GM23338 (cell line): ENCODE results near the gene SRGN. TPM values are rescaled to one million over a fixed set of nuclear protein-coding genes. Genes with fewer than 3 reads are reported as not detected.
A peak's percentile ranks its signal among the peaks of the same experiment; 100 is the strongest.

Source experiments
- ATAC-seq: fragments of 200-7000 bp; cut with Tn5 transposase; 3 replicates; pipeline ENCODE4 v1.9.1; 2020
- DNase-seq: peaks from one replicate; pipeline ENCODE4 v3.0.0-alpha.2; 2015; ENCODE audit warnings: low spot score
- H2AFZ ChIP-seq: fragments of 200-600 bp; sonication (generic); 2 replicates; pipeline ENCODE4 v1.8.0; 2016; ENCODE audit warnings: antibody characterized with exemption, mild to moderate bottlenecking, moderate library complexity
- H3F3A ChIP-seq: fragments of 200-600 bp; sonication (generic); replicated peaks from 2 replicates; pipeline ENCODE4 v1.8.0; 2017; ENCODE audit warnings: antibody characterized with exemption, mixed run types, low read depth
- H3K27ac ChIP-seq: fragments of 200-600 bp; sonication (generic); 2 replicates; pipeline ENCODE4 v1.6.1; 2016; ENCODE audit warnings: low read depth
- H3K27me3 ChIP-seq: fragments of 200-600 bp; sonication (generic); 2 replicates; pipeline ENCODE4 v1.8.0; 2016; ENCODE audit warnings: mild to moderate bottlenecking, mixed run types, moderate library complexity; ENCODE audit not compliant: insufficient read depth
- H3K36me3 ChIP-seq: fragments of 200-600 bp; sonication (generic); 2 replicates; pipeline ENCODE4 v1.8.0; 2016; ENCODE audit warnings: mild to moderate bottlenecking; ENCODE audit not compliant: insufficient read depth
- H3K4me1 ChIP-seq: fragments of 200-600 bp; sonication (generic); 2 replicates; pipeline ENCODE4 v1.8.0; 2016; ENCODE audit warnings: mild to moderate bottlenecking, moderate library complexity; ENCODE audit not compliant: insufficient read depth
- H3K4me2 ChIP-seq: fragments of 200-600 bp; sonication (generic); 2 replicates; pipeline ENCODE4 v1.7.1; 2017; ENCODE audit warnings: mixed run types
- H3K4me3 ChIP-seq: fragments of 200-600 bp; sonication (generic); 2 replicates; pipeline ENCODE4 v1.6.1; 2016; ENCODE audit warnings: mixed run types
- H3K79me2 ChIP-seq: fragments of 200-600 bp; sonication (generic); replicated peaks from 2 replicates; pipeline ENCODE4 v1.8.0; 2017; ENCODE audit warnings: mild to moderate bottlenecking; ENCODE audit not compliant: insufficient read depth
- H3K9me2 ChIP-seq: fragments of 200-600 bp; sonication (generic); 2 replicates; pipeline ENCODE4 v1.8.0; 2017; ENCODE audit not compliant: insufficient read depth
- H4K20me1 ChIP-seq: fragments of 200-600 bp; sonication (generic); replicated peaks from 2 replicates; pipeline ENCODE4 v1.8.0; 2017; ENCODE audit warnings: mild to moderate bottlenecking; ENCODE audit not compliant: insufficient read depth
- H3K27ac Mint-ChIP-seq: 2 replicates; pipeline ENCODE4 v1.8.0; 2020; ENCODE audit warnings: inconsistent platforms, mild to moderate bottlenecking, moderate library complexity, mixed read lengths
- H3K27me3 Mint-ChIP-seq: 3 replicates; pipeline ENCODE4 v1.8.0; 2022; ENCODE audit warnings: low read depth, mild to moderate bottlenecking, moderate library complexity, mixed read lengths, inconsistent platforms; ENCODE audit not compliant: insufficient read depth, poor library complexity
- H3K36me3 Mint-ChIP-seq: 3 replicates; pipeline ENCODE4 v1.8.0; 2021; ENCODE audit warnings: low read depth, mild to moderate bottlenecking, inconsistent platforms, moderate library complexity, mixed read lengths
- H3K4me1 Mint-ChIP-seq: 3 replicates; pipeline ENCODE4 v1.8.0; 2020; ENCODE audit warnings: mild to moderate bottlenecking, inconsistent platforms, mixed read lengths
- H3K4me3 Mint-ChIP-seq: 3 replicates; pipeline ENCODE4 v1.8.0; 2021; ENCODE audit warnings: moderate library complexity, mild to moderate bottlenecking, inconsistent platforms, mixed read lengths
- H3K9me3 Mint-ChIP-seq: 3 replicates; pipeline ENCODE4 v1.8.0; 2020; ENCODE audit warnings: moderate library complexity, mild to moderate bottlenecking, inconsistent platforms, mixed read lengths
- CREB1 ChIP-seq: fragments of 250-450 bp; sonication (Bioruptor Pico); IDR thresholded peaks from 2 replicates; pipeline ENCODE4 v1.5.0; 2020; ENCODE audit warnings: low read depth, mild to moderate bottlenecking, moderate library complexity
- EZH2 ChIP-seq: fragments of 200-600 bp; sonication (generic); IDR thresholded peaks from one replicate; pipeline ENCODE4 v1.8.0; 2017; ENCODE audit warnings: antibody characterized with exemption, mild to moderate bottlenecking, low read depth; ENCODE audit not compliant: unreplicated experiment
- EZH2phosphoT487 ChIP-seq: fragments of 200-600 bp; sonication (generic); IDR thresholded peaks from one replicate; pipeline ENCODE4 v1.8.1; 2018; ENCODE audit warnings: antibody characterized with exemption; ENCODE audit not compliant: unreplicated experiment
- NANOG ChIP-seq: IDR thresholded peaks from 2 replicates; pipeline ENCODE4 v1.6.1; 2016; ENCODE audit warnings: antibody characterized with exemption, borderline replicate concordance
- POLR2AphosphoS5 ChIP-seq: IDR thresholded peaks from 2 replicates; pipeline ENCODE4 v1.6.1; 2016; ENCODE audit warnings: antibody characterized with exemption, low read depth
- STAT1 ChIP-seq: IDR thresholded peaks from one replicate; pipeline ENCODE4 v1.6.1; 2016; ENCODE audit warnings: antibody characterized with exemption; ENCODE audit not compliant: unreplicated experiment
- ZNF114 ChIP-seq: fragments of 250-450 bp; sonication (Bioruptor Pico); IDR thresholded peaks from 2 replicates; pipeline ENCODE4 v1.5.0; 2020; ENCODE audit warnings: mild to moderate bottlenecking, moderate library complexity
- ZNF331 ChIP-seq: fragments of 250-450 bp; sonication (Bioruptor Pico); IDR thresholded peaks from 2 replicates; pipeline ENCODE4 v1.5.0; 2020; ENCODE audit warnings: low read depth, mild to moderate bottlenecking, moderate library complexity
- polyA plus RNA-seq: library from polyadenylated mRNA; unstranded; fragments of >200 nt; fragmentation: Nextera tagmentation; extraction: Ambion mirVana; gene quantifications from 2 replicates; pipeline ENCODE4 v1.2.1, GENCODE V29; 2016
- total RNA-seq: library from RNA; depleted of rRNA; stranded (reverse); fragments of >200 nt; shearing (Covaris generic); gene quantifications from 2 replicates; pipeline ENCODE4 v1.2.3, GENCODE V29; 2014
- TF ChIP-seq, protein P1 (sequence below), 2 experiments: fragments of 200-600 bp in 1 of 2; sonication (generic) in 1 of 2; conservative IDR thresholded peaks; 2 replicates each; pipeline versions ENCODE4 v1.5.1 to v1.6.1; 2016 to 2017; ENCODE audit warnings: antibody characterized with exemption in 2 of 2, low read depth in 2 of 2, mild to moderate bottlenecking in 2 of 2, moderate library complexity in 1 of 2
- TF ChIP-seq, protein P2 (sequence below): fragments of 250-450 bp; sonication (Bioruptor Pico); IDR thresholded peaks from 2 replicates; pipeline ENCODE4 v1.5.0; 2020; ENCODE audit warnings: mild to moderate bottlenecking, moderate library complexity
- TF ChIP-seq, protein P3 (sequence below): IDR thresholded peaks from 2 replicates; pipeline ENCODE4 v1.6.1; 2016; ENCODE audit warnings: antibody characterized with exemption

Gene SRGN
- total and polyA plus RNA-seq, 2 experiments from 2014 or later, result not detected

DNA sequence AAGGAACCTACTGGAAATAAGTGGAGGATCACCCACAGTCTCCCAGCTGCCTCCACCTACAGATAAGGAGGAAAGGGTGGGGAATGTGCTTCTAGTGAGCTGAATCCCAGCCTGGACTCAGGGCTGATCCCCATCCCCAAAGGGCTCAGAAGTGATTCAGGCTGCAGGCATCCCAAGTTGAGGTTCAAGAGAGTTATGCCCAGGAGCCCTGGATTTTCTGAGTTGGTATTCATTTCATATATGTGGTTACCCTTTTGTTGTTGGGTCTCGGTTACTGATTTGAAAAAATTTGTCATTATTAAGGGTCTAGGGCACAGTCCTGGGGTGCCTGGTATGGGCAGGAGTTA lies 30.0 kb upstream of the SRGN start:
- DNase-seq, result no peak
- no peak overlapping the region for H3K27ac ChIP-seq
- H3K4me2 ChIP-seq, result no peak overlapping the region
- no peaks in the 10 kb centered on the region for H3K36me3 Mint-ChIP-seq
- H3F3A ChIP-seq, result no peaks in the 10 kb centered on the region
- H3K9me2 ChIP-seq, result no peaks in the 10 kb centered on the region
- no peaks in the 10 kb centered on the region for H3K79me2 ChIP-seq
- peak overlapping the region; percentile 90 for H2AFZ ChIP-seq
- no peaks in the 10 kb centered on the region for H3K36me3 ChIP-seq
- no peaks in the 10 kb centered on the region for H3K9me3 Mint-ChIP-seq
- no peak overlapping the region for H3K4me3 Mint-ChIP-seq
- H4K20me1 ChIP-seq, result no peaks in the 10 kb centered on the region
- no peak overlapping the region for H3K4me3 ChIP-seq
- H3K4me1 Mint-ChIP-seq, result peaks cover 6% of the 10 kb centered on the region
- TF ChIP-seq POLR2AphosphoS5 (no peak), STAT1 (no peak), EZH2 (no peak), ZNF114 (CRISPR knock-in tag) (no peak)
- H3K4me1 ChIP-seq, result no peaks in the 10 kb centered on the region
- ATAC-seq, result no peak
- H3K27me3 ChIP-seq, result no peaks in the 10 kb centered on the region
- H3K27ac Mint-ChIP-seq, result no peak overlapping the region
- peaks cover 9% of the 10 kb centered on the region for H3K27me3 Mint-ChIP-seq

DNA sequence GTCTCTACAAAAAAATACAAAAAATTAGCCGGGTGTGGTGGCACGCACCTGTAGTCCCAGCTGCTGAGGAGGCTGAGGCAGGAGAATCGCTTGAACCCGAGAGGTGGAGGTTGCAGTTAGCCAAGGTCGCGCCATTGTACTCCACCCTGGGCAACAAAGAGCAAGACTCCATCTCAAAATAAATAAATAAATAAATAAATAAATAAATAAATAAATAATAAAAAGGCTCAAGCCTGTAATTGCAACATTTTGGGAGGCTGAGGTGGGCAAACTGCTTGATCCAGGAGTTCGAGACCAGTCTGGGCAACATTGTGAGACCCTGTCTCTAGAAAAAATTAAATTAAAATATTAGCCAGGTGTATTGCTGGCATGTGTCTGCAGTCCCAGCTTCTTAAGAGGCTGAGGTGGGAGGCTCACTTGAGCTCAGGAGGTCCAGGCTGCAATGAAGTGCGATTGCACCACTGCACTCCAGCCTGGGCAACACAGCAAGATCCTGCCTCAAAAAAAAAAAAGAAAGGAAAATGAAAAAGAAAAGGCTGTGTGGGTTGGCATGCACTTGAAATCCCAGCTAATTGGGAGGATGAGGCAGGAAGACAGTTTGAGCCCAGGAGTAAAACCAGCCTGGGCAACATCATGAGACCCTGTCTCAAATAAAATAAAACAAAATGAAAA lies 27.6 kb upstream of the SRGN start:
- Histone ChIP-seq H3K4me3 (no peak overlapping the region), H3K79me2 (no peaks in the 10 kb centered on the region), H3K4me1 (no peaks in the 10 kb centered on the region), H3K27me3 (no peaks in the 10 kb centered on the region), H3F3A (no peaks in the 10 kb centered on the region), H3K4me2 (no peak overlapping the region), H3K27ac (no peak overlapping the region), H3K9me2 (no peaks in the 10 kb centered on the region), H3K36me3 (no peaks in the 10 kb centered on the region), H2AFZ (no peak overlapping the region), H4K20me1 (no peaks in the 10 kb centered on the region)
- H3K9me3 Mint-ChIP-seq, result no peaks in the 10 kb centered on the region
- H3K36me3 Mint-ChIP-seq, result no peaks in the 10 kb centered on the region
- peaks cover 6% of the 10 kb centered on the region for H3K27me3 Mint-ChIP-seq
- H3K4me1 Mint-ChIP-seq, result peaks cover 6% of the 10 kb centered on the region
- TF ChIP-seq NANOG, result no peak
- TF ChIP-seq, protein P1, sequence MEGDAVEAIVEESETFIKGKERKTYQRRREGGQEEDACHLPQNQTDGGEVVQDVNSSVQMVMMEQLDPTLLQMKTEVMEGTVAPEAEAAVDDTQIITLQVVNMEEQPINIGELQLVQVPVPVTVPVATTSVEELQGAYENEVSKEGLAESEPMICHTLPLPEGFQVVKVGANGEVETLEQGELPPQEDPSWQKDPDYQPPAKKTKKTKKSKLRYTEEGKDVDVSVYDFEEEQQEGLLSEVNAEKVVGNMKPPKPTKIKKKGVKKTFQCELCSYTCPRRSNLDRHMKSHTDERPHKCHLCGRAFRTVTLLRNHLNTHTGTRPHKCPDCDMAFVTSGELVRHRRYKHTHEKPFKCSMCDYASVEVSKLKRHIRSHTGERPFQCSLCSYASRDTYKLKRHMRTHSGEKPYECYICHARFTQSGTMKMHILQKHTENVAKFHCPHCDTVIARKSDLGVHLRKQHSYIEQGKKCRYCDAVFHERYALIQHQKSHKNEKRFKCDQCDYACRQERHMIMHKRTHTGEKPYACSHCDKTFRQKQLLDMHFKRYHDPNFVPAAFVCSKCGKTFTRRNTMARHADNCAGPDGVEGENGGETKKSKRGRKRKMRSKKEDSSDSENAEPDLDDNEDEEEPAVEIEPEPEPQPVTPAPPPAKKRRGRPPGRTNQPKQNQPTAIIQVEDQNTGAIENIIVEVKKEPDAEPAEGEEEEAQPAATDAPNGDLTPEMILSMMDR (conservative IDR thresholded peaks at IDR 0.05; ENCODE audit: low read depth in 2 of 2), result no peak
- TF ChIP-seq EZH2, result no peak
- no peak for TF ChIP-seq ZNF331
- no peak for TF ChIP-seq EZH2phosphoT487
- TF ChIP-seq, protein P2, sequence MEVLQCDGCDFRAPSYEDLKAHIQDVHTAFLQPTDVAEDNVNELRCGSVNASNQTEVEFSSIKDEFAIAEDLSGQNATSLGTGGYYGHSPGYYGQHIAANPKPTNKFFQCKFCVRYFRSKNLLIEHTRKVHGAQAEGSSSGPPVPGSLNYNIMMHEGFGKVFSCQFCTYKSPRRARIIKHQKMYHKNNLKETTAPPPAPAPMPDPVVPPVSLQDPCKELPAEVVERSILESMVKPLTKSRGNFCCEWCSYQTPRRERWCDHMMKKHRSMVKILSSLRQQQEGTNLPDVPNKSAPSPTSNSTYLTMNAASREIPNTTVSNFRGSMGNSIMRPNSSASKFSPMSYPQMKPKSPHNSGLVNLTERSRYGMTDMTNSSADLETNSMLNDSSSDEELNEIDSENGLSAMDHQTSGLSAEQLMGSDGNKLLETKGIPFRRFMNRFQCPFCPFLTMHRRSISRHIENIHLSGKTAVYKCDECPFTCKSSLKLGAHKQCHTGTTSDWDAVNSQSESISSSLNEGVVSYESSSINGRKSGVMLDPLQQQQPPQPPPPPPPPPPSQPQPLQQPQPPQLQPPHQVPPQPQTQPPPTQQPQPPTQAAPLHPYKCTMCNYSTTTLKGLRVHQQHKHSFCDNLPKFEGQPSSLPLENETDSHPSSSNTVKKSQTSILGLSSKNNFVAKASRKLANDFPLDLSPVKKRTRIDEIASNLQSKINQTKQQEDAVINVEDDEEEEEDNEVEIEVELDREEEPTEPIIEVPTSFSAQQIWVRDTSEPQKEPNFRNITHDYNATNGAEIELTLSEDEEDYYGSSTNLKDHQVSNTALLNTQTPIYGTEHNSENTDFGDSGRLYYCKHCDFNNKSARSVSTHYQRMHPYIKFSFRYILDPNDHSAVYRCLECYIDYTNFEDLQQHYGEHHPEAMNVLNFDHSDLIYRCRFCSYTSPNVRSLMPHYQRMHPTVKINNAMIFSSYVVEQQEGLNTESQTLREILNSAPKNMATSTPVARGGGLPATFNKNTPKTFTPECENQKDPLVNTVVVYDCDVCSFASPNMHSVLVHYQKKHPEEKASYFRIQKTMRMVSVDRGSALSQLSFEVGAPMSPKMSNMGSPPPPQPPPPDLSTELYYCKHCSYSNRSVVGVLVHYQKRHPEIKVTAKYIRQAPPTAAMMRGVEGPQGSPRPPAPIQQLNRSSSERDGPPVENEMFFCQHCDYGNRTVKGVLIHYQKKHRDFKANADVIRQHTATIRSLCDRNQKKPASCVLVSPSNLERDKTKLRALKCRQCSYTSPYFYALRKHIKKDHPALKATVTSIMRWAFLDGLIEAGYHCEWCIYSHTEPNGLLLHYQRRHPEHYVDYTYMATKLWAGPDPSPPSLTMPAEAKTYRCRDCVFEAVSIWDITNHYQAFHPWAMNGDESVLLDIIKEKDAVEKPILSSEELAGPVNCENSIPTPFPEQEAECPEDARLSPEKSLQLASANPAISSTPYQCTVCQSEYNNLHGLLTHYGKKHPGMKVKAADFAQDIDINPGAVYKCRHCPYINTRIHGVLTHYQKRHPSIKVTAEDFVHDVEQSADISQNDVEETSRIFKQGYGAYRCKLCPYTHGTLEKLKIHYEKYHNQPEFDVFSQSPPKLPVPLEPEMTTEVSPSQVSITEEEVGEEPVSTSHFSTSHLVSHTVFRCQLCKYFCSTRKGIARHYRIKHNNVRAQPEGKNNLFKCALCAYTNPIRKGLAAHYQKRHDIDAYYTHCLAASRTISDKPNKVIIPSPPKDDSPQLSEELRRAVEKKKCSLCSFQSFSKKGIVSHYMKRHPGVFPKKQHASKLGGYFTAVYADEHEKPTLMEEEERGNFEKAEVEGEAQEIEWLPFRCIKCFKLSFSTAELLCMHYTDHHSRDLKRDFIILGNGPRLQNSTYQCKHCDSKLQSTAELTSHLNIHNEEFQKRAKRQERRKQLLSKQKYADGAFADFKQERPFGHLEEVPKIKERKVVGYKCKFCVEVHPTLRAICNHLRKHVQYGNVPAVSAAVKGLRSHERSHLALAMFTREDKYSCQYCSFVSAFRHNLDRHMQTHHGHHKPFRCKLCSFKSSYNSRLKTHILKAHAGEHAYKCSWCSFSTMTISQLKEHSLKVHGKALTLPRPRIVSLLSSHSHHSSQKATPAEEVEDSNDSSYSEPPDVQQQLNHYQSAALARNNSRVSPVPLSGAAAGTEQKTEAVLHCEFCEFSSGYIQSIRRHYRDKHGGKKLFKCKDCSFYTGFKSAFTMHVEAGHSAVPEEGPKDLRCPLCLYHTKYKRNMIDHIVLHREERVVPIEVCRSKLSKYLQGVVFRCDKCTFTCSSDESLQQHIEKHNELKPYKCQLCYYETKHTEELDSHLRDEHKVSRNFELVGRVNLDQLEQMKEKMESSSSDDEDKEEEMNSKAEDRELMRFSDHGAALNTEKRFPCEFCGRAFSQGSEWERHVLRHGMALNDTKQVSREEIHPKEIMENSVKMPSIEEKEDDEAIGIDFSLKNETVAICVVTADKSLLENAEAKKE (CRISPR knock-in tag), result no peak
- TF ChIP-seq, protein P3, sequence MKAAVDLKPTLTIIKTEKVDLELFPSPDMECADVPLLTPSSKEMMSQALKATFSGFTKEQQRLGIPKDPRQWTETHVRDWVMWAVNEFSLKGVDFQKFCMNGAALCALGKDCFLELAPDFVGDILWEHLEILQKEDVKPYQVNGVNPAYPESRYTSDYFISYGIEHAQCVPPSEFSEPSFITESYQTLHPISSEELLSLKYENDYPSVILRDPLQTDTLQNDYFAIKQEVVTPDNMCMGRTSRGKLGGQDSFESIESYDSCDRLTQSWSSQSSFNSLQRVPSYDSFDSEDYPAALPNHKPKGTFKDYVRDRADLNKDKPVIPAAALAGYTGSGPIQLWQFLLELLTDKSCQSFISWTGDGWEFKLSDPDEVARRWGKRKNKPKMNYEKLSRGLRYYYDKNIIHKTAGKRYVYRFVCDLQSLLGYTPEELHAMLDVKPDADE, result no peak
- no peak for TF ChIP-seq CREB1 (CRISPR knock-in tag)
- DNase-seq (no peak), ATAC-seq (no peak)
- H3K27ac Mint-ChIP-seq, result no peak overlapping the region
- no peak overlapping the region for H3K4me3 Mint-ChIP-seq
